B cell (primary cell): ENCODE results near the gene SORD.

Experiments
- EZH2 ChIP-seq: IDR thresholded peaks from 2 replicates; pipeline ENCODE4 v1.6.1; 2012; ENCODE audit warnings: borderline replicate concordance, low read depth, mild to moderate bottlenecking, moderate library complexity, low read length; ENCODE audit not compliant: insufficient read depth, poor library complexity, severe bottlenecking
- TF ChIP-seq, protein P1 (sequence below): fragments of 200-600 bp; IDR thresholded peaks from one replicate; pipeline ENCODE4 v1.8.0; 2022; ENCODE audit warnings: antibody characterized with exemption, mild to moderate bottlenecking

DNA sequence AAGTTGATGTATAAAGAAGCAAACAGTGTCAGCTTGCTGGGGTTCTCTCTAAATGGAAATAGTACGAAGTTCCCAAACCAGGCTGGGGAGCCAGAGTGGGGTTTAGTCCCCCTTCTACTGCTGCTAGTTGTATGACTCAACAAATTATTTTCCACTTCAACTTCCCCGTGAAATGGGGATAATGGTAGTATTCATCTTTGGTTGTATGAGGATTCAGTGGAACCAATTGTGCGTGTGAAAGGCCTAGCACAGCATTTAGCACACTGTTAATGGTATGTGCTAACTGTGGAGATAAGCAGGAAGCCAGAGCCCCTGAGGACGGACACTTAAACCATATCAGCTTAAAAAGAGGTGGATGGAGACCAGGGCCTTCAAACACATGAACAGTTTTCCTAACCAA, 4.2 kb downstream of the SORD start:
- TF ChIP-seq, protein P1, sequence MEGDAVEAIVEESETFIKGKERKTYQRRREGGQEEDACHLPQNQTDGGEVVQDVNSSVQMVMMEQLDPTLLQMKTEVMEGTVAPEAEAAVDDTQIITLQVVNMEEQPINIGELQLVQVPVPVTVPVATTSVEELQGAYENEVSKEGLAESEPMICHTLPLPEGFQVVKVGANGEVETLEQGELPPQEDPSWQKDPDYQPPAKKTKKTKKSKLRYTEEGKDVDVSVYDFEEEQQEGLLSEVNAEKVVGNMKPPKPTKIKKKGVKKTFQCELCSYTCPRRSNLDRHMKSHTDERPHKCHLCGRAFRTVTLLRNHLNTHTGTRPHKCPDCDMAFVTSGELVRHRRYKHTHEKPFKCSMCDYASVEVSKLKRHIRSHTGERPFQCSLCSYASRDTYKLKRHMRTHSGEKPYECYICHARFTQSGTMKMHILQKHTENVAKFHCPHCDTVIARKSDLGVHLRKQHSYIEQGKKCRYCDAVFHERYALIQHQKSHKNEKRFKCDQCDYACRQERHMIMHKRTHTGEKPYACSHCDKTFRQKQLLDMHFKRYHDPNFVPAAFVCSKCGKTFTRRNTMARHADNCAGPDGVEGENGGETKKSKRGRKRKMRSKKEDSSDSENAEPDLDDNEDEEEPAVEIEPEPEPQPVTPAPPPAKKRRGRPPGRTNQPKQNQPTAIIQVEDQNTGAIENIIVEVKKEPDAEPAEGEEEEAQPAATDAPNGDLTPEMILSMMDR, result no peak
- no peak for TF ChIP-seq EZH2
